ENCODE measurements around the gene PFDN2.
"Not testable (repeated sequence)": the region's sequence is repeated elsewhere in the genome, so short reads cannot be mapped to it uniquely, and the experiment has no call there.

Gene PFDN2

DNA sequence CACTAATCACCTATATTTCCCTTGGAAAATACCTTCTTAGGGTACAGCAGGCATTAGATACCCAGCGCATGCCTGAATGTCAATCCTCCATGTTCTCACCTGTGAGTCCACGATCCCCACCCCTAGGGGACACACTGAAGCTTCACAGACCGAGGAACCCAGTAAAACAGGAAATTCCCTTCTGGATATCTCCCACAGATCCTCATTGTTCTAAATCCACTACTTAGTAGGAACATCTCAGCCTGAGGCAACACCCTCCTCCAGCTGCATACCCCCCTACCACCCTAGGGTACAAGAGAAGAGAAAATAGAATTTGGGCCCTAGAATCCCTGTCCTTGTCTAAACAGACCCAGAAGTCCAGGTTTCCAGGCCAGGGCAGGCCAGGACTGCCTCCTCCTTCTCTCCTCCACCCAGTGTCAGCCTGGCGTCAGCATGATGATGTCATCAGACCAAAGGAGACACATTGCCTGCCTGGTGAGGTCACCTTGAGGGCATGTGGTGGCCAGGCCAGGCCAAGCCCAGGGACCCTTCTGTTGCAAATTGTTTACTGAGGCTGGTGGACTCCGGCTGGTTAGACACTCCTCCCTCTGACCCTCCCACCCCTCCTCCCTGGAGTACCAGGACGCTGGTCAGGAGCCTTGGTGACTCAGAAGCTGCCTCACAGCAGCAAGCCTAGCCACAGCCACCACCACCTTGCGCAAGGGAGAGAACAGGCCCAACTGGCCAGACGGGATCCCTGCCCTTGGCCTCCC, 34.7 kb downstream of the PFDN2 start:
- in situ Hi-C loops (cut with MboI; ENCODE audit: low sequenced_read_pairs), result no loop called here

- in situ Hi-C loops (cut with MboI; ENCODE audit: low sequenced_read_pairs), result no loop called here
Measured at GRCh38 chr1:161082483-161082882, 35.4 kb downstream of the PFDN2 start.

DNA sequence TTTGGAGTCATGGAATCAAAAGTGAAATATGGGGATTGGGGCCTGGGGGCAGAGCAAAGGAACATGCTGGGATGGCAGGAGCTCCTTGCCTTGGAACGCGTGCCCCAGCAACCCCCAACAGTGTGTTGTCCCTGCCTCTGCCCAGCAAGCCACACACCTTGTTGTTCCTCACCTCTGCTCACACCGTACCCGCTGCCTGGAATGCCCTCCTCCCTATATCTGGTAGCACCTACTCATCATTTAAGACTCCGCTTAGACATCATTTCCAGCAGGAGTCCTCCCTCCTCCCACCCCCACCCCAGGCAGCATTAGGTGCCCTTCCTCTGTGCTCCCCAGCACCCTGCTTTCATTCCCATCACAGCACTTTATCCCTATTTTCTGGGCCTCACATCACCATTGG, 36.3 kb downstream of the PFDN2 start:
- in situ Hi-C loops (cut with MboI; ENCODE audit: low sequenced_read_pairs), result no loop called here

DNA sequence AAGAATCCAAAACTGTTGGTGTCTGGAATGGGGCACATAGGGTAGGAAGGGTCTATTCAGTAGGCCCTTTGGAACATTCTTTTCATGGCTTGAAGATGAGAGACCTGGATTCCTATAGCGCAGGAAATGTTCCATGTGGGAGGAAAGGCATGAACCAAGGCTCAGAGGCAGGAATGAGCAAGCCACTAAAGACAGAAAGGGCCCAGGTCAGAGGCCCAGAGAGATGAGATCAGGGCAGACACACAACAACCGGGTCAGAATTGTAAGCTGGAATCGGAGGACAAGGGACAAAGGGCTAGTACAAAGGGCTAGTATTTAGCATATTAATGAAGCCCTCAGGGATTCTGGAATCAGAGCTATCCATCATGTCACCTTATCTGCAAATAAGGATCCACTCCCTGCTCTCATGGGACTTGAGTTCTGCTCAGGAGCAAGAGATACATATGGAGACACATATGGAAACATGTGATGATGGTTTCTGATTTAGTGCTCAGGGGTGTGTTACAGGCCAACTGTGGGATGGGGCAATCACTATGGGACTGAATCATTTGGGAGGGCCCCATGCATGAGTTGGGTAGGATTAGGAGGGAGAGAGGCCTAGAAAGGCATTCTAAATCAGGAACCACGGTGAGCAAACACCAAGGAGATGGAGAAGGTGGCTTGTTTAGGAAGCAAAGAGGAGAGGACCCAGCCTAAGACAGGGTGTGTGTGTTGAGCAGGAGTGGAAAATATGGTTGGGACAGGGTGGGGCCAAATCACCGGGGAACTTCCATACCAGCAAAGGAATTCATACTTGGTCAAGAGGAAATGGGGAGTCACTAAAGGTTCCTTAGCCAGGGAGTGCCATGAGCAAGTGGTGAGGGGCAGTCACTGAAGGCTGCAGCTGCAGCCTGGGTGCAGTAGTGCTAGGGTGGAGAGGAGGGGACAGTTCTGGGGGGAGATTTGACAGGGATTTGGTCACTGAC, 37.1 kb downstream of the PFDN2 start:
- in situ Hi-C loops (cut with MboI; ENCODE audit: low sequenced_read_pairs), result no loop called here

DNA sequence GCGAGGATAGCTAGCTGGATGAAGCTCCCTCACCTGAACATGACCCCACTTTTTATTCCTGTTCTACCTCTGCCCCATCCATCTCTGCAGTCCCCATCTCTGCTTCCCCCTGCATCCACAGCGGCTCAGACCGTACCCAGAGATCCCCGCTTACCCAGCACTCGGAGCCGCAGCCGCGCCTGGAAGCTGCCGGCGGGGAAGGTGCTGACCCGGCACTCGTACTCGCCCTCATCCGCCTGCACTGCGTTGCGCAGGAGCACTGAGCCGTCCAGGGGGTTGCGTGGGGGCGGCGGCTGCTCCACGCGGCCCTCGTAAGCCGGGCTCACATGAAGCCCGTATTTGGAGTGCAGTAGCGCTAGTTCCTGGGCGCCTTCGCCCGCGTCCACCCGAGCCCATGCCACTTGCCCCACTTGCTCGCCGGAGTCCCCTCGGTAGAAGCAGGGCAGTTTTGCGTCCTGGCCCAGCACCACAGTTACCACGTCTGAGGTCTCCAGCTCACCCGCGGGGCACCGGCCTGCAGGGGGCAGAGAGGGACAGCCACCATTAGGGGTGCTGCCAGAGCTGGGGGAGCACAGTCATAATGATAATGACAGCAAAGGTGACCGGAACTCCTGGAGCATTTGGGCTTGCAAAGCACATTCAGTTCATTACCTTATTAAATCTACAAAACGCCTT, 38.3 kb downstream of the PFDN2 start:
- in situ Hi-C loops (cut with MboI; ENCODE audit: low sequenced_read_pairs), result no loop called here

DNA sequence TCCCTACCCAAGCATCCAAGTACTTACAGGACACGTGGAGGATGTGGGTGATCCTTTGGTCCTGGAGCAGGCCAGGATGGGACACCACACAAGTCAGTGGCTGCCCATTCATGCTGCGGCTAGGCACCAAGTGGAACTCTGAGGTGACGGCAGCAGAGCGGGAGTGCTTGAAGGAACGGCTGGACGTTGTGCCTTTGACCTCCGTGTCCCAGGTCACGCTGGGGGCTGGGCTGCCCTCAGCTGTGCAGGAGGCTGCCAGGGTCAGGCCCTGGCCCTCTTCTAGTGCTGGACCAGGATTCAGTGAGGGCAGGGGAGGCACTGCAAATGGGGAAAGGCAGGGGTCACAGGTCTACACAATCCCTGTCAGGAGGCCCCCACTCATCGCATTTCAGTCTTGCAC, 40.4 kb downstream of the PFDN2 start:
- in situ Hi-C loops (cut with MboI; ENCODE audit: low sequenced_read_pairs), result no loop called here

GRCh38 chr1:161076410-161076809, 41.4 kb downstream of the PFDN2 start:
- in situ Hi-C loops (cut with MboI; ENCODE audit: low sequenced_read_pairs), result no loop called here

DNA sequence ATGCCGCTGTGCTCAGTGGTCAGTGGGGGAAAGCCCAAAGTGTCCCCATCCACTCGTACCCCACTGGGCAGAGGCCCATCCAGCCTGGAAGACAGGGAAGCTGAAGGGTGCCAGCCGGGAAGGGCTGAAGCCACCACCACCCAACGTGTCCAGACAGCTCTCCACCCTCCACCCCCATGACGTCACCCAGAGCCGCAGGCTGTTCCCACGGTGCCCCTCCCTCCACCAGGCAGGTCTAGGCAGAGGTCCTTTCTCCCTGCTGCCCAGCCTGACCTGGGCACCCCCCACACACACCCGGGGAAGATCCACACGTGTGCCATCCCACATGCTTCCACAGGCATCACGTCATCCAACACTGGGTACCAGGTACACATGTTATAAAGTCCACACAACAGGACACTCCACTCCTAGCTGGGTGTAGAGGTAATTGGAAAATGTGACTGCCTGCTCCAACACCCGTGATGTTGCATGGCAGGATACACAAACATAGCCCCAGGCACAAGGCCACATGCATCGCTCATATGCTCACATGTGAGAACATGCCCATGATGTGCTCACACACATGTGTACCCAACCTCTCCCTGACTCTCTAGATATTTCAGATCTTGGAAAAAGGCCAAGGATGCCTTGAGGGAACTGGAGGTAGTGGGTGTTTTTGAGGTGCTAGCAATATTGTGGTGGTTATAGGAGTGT, 43.0 kb downstream of the PFDN2 start:
- in situ Hi-C loops (cut with MboI; ENCODE audit: low sequenced_read_pairs), result no loop called here

- in situ Hi-C loops (cut with MboI; ENCODE audit: low sequenced_read_pairs), result no loop called here
Measured at GRCh38 chr1:161073474-161074121, 44.2 kb downstream of the PFDN2 start.

DNA sequence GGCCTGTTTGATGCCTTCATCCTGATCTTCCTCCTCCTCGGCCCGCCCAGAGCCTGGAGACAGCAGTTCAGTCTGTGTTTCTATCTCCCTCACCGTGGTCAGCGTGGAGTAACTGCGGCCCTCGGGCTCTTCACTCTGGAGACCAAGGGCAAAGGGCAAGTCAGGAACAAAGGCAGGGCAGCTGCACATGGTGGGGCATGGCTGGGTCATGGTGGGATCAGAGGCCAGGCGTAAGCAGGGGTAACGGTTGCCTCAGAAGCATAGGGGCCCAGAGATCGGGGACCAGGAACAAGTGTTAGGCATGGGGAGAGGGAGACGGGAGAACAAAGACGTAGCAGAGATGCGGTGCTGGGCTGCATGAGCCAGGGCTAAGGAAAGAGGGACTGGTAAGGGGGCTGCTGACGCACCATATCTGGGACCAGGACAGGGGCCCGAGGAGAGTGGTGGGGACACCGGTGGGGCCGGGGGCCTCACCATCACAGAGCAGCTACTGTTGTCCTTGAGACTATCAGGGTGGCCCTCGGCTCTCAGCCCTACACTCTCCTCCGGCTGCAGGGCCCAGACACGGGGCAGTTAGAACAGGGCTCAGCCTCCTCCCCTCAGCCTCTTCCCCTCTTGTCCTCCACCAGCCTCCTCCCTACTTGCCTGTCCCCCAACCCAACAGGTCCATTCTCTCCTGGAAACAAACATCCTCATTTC, 44.9 kb downstream of the PFDN2 start:
- in situ Hi-C loops (cut with MboI; ENCODE audit: low sequenced_read_pairs), result no loop called here

GRCh38 chr1:161071886-161072371, 45.9 kb downstream of the PFDN2 start:
- in situ Hi-C loops (cut with MboI; ENCODE audit: low sequenced_read_pairs), result no loop called here

DNA sequence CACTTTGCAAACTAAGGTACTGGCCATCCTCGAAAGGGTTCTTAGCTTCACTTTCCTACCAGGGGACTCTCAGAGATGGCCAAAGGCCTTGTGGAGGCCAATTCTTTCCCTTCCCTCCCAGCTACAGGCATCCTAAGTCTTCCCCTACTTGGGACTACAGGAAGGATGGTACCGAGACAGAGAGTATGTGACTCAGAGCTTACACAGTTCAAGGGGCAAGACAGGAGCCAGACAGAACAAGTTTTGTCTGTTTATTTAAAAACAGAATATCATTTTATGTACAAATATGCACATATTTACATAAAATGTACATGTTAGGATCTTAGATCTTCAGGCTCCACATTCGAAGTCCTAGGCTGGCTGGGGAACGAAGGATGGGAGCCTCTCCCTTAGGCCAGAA, 47.1 kb downstream of the PFDN2 start:
- in situ Hi-C loops (cut with MboI; ENCODE audit: low sequenced_read_pairs), result no loop called here

DNA sequence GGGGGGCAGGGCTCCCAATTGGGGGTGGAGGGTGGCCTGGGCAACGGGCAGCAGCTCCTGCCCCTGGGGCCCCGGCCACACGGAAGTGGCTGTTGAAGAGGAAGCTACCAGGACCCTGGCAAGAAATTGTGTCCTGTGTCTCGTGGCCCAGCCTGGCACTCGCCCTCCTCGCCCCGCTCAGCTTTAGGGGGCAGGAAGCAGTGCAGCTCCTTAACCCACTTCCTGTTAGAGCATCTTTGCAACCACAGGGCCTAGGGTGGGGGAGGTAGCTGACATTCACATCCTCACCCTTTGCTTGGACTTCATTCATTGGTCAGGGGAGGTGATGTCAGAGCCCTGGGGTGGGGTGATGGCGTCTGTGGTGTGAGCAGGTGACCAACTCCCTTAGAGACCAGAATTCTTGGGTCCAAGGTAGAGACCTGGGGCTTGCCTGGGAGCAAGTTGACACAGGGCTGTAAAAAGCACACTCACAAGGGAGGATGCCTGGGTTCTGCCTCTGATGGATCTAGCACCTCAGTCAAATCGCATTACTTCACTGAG, 48.0 kb downstream of the PFDN2 start, which contains the start of gene ARHGAP30:
TSS of gene ARHGAP30 (minus strand) at position 161 of the 540 bp plus-strand sequence. CDS start 267 bp downstream, outside the sequence.
- in situ Hi-C loops (cut with MboI; ENCODE audit: low sequenced_read_pairs), result no loop called here

- in situ Hi-C loops (cut with MboI; ENCODE audit: low sequenced_read_pairs), result no loop called here
Measured at GRCh38 chr1:161069241-161069640, 48.6 kb downstream of the PFDN2 start.

- in situ Hi-C loops (cut with MboI; ENCODE audit: low sequenced_read_pairs), result no loop called here
Measured at GRCh38 chr1:161068306-161069234, 49.3 kb downstream of the PFDN2 start.

GRCh38 chr1:161066694-161067093, 51.1 kb downstream of the PFDN2 start:
- in situ Hi-C loops (cut with MboI; ENCODE audit: low sequenced_read_pairs), result no loop called here

- in situ Hi-C loops (cut with MboI; ENCODE audit: low sequenced_read_pairs), result not testable (repeated sequence)
Measured at GRCh38 chr1:161065681-161066080, 52.2 kb downstream of the PFDN2 start.

GRCh38 chr1:161063936-161064335, 53.9 kb downstream of the PFDN2 start:
- in situ Hi-C loops (cut with MboI; ENCODE audit: low sequenced_read_pairs), result not testable (repeated sequence)
